ENCODE data around the gene TNK2.
"Not testable (repeated sequence)": the region's sequence is repeated elsewhere in the genome, so short reads cannot be mapped to it uniquely, and the experiment has no call there.

The TNK2 gene

DNA sequence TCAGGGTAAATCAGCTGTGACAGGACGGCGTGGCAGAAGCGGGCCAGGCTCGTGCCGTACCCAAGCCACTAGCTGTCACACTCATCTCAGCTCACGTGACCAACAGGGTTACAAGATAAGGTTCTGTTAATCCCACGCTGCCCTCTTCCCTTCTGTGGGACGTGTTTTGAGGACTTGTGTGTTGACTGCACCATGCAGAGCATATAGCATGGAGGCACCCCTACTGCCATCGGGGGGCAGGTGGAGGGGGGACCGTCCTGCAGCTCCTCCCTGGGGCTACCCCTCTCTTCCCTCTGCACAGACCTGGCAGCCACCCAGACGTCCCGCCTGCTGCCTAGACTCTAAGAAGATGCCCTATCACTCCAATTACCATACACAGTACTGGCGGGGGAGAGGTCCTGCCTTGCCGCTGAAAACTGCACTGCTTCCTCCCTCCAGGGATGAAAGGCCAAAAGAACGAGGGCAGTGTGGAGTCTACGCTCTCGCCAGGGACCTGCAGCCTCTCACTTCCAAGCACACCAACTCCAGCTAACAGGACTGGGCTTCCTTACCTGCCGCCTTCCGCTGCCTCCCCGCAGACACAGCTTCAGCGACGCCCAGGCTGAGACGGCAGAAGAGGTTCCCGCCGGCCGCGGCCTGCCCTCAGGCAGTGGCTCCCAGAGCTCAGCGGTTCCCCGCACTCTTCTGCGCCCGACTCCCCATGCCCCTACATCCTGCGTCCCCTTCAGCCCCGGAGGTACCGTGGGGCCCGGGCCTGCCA lies at the start of gene TNK2:
Gene TNK2 (minus strand): TSS at position 618 of the 760 bp plus-strand sequence. CDS start 19,963 bp downstream, outside the sequence.
- peak in 26 of 42 donors; percentile 32 to 77 (median 54) for DNase-seq
- intact Hi-C loops (cut with DNase I), result no loop called here

- intact Hi-C loops (cut with DNase I), result no loop called here
- DNase-seq, result no peak
Measured at GRCh38 chr3:195956577-195956976, 48.2 kb upstream of the TNK2 start.

GRCh38 chr3:195955416-195955841 lies 47.1 kb upstream of the TNK2 start:
- peak in 25 of 42 donors; percentile 15 to 68 (median 42) for DNase-seq
- intact Hi-C loops (cut with DNase I), result not testable (repeated sequence)

- intact Hi-C loops (cut with DNase I), result not testable (repeated sequence)
Measured at GRCh38 chr3:195954752-195955119, 46.4 kb upstream of the TNK2 start.

GRCh38 chr3:195954052-195954751 lies 45.9 kb upstream of the TNK2 start:
- intact Hi-C loops (cut with DNase I), result not testable (repeated sequence)
- peak in 37 of 42 donors; percentile 19 to 93 (median 75) for DNase-seq

More at GRCh38 chr3:195954752-195955119, 46.4 kb upstream of the TNK2 start:
- peak in 9 of 42 donors; percentile 33 to 65 (median 52) for DNase-seq

DNA sequence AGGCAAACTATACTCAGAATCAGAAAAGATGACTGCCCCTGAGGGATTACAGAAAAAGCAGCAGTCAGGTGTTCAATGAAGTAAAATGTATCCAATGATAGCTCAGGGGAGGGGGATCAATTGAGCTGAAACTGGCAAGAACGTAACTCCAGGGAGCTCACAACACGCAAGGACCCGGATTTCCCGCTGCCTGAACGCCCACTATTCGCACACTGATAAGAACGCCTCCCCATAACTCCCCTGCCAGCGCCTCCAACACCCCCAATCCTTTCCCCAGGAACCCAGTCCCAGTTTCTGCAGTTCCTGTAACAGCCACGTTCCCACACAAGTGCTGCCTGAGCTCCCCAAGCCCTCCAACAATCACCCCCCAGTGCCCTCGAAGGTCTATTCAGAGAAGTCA lies 44.2 kb upstream of the TNK2 start:
- intact Hi-C loops (cut with DNase I), result not testable (repeated sequence)
- peak in 18 of 42 donors; percentile 10 to 65 (median 33) for DNase-seq

GRCh38 chr3:195951443-195952177 lies 43.3 kb upstream of the TNK2 start:
- intact Hi-C loops (cut with DNase I), result not testable (repeated sequence)

GRCh38 chr3:195950731-195951130 lies 42.4 kb upstream of the TNK2 start:
- intact Hi-C loops (cut with DNase I); DNase-seq: not testable (repeated sequence)

More at GRCh38 chr3:195951443-195952177, 43.3 kb upstream of the TNK2 start:
- not testable (repeated sequence) for DNase-seq

DNA sequence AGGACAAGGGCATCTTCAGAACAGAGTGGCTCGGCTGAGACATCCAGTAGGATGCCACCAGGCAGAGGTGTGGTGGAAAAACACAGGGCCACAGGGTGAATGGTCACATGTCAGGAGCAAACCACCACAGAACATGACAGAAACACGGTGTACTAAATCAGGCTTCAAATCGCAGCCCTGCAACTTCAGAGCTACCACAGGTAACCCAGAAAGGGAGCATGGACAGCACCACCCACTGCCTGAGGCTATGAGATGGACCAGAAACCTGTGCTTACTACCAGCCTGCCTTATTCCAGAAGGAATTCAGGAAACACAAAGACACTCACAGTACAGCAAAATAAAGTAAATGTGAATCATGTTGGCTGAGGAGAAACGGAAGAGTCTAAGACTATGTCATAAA lies 41.8 kb upstream of the TNK2 start:
- intact Hi-C loops (cut with DNase I); DNase-seq: not testable (repeated sequence)

GRCh38 chr3:195946910-195947699 lies 38.8 kb upstream of the TNK2 start:
- intact Hi-C loops (cut with DNase I); DNase-seq: not testable (repeated sequence)

GRCh38 chr3:195941265-195941815 lies 33.0 kb upstream of the TNK2 start:
- DNase-seq; intact Hi-C loops (cut with DNase I): not testable (repeated sequence)

- DNase-seq; intact Hi-C loops (cut with DNase I): not testable (repeated sequence)
Measured at GRCh38 chr3:195940806-195941205, 32.5 kb upstream of the TNK2 start.

DNA sequence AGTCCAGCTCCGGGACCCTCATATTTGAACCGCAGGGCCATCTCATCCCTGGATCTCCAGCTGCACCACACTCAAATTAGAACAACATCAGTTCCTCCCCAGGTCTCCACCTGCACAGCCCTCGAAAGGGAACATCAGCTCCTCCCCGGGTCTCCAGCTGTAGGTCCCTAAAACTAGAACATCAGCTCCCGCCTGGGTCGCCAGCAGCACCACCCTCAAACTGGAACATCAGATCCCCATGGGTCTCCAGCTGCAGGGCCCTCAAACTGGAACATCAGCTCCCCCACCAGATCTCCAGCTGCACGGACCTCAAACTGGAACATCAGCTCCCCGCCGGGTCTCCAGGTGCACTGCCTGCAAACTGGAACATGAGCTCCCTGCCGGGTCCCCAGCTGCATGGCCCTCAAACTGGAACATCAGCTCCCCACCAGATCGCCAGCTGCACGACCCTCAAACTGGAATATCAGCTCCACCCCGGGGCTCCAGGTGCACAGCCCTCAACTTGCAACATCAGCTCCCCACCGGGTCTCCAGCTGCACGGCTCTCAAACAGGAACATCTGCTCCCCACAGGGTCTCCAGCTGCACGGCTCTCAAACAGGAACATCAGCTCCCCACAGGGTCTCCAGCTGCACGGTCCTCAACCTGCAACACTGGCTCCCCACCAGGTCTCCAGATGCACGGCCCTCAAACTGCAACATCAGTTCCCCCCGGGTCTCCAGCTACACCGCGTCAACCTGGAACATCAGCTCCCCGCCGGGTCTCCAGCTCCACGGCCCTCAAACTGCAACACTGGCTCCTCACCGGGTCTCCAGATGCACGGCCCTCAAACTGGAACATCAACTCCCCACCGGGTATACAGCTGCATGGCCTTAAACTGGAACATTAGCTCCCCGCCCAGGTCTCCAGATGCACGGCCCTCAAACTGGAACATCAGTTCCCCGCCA lies 31.4 kb upstream of the TNK2 start:
- DNase-seq; intact Hi-C loops (cut with DNase I): not testable (repeated sequence)

GRCh38 chr3:195933044-195933430 lies 24.7 kb upstream of the TNK2 start:
- DNase-seq, result not testable (repeated sequence)

DNA sequence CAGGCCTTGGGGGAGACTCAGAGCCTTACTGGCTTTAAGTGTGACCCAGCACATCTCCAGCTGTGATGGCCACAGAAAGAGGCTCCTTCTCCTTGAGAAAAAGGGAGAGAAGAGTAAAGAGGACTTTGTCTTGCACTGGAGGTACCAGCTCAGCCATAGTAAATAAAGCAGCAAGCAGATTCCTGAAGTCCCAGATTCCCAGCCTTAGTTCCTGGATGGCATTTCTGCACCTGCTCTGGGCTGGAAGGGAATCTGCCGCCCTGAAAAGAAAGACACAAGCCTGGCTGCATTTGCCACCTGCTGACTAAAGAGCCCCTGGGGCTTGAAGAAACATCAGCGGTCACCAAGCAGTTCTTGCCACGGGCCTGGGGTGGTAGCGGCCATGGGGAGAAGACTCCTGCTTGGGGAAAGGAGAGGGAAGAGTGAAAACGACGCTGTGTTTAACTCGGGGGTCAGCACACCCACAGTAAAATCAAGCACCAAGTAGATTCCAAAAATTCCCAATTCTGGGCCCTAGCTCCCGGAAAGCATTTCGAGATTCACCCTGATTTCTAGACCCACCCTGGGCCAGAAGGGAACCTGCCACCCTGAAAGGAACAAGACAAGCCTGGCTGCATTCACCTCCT lies 24.2 kb upstream of the TNK2 start:
- intact Hi-C loops (cut with DNase I), result no loop called here
- peak in 1 of 42 donors; percentile 30 for DNase-seq

More at GRCh38 chr3:195933044-195933430, 24.7 kb upstream of the TNK2 start:
- intact Hi-C loops (cut with DNase I), result not testable (repeated sequence)

- peak in 41 of 42 donors; percentile 28 to 81 (median 57) for DNase-seq
Measured at GRCh38 chr3:195931582-195932273, 23.4 kb upstream of the TNK2 start.

More at GRCh38 chr3:195931582-195932273, 23.4 kb upstream of the TNK2 start:
- intact Hi-C loops (cut with DNase I), result no loop called here
